Transverse colon (tissue), 4 donors: ENCODE measurements around the gene OLIG2.

ENCODE experiments used
- POLR2AphosphoS5 ChIP-seq, 3 donors: sonication (generic); formaldehyde crosslinking; IDR thresholded peaks; one replicate each; pipeline ENCODE4 v1.6.1; 2016; ENCODE audit warnings: antibody characterized with exemption in 3 of 3
- TF ChIP-seq, protein P1 (sequence below), 5 experiments: fragments of 200-600 bp in 3 of 5; fragments of 450-650 bp in 2 of 5; sonication (generic) in 3 of 5; IDR thresholded peaks; 1 replicate in 2 of 5; 2 replicates in 3 of 5; pipeline ENCODE4 v1.5.1; 2016 to 2017; ENCODE audit warnings: antibody characterized with exemption in 5 of 5, inconsistent platforms in 3 of 5, mild to moderate bottlenecking in 2 of 5, moderate library complexity in 1 of 5

DNA sequence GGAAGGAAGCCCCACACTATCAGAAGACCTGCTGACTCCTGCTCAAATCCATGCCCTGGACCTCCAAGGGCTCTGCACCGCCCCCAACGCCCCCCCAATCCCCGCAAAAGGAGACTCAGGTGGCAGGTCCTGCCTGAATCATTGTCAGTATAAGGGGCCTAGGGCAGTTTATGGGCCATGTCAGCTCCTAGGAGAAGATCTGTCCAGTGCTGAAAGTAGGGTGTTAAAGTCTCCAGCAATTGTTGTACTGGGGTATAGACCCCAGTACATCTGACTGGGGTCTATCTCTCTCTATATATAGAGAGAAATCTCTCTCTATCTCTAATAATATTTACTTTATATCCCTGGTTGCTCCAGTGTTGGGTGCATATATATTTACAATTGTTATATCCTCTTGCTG, 12.1 kb upstream of the OLIG2 start:
- TF ChIP-seq, protein P1, sequence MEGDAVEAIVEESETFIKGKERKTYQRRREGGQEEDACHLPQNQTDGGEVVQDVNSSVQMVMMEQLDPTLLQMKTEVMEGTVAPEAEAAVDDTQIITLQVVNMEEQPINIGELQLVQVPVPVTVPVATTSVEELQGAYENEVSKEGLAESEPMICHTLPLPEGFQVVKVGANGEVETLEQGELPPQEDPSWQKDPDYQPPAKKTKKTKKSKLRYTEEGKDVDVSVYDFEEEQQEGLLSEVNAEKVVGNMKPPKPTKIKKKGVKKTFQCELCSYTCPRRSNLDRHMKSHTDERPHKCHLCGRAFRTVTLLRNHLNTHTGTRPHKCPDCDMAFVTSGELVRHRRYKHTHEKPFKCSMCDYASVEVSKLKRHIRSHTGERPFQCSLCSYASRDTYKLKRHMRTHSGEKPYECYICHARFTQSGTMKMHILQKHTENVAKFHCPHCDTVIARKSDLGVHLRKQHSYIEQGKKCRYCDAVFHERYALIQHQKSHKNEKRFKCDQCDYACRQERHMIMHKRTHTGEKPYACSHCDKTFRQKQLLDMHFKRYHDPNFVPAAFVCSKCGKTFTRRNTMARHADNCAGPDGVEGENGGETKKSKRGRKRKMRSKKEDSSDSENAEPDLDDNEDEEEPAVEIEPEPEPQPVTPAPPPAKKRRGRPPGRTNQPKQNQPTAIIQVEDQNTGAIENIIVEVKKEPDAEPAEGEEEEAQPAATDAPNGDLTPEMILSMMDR (IDR thresholded peaks at IDR 0.05): no peak
- no peak for TF ChIP-seq POLR2AphosphoS5 (IDR thresholded peaks at IDR 0.05)
